Mammary microvascular endothelial cell (primary cell): ENCODE measurements around the gene PRR20C. TPM values are rescaled to one million over a fixed set of nuclear protein-coding genes. Genes with fewer than 3 reads are reported as not detected.

Experiments used
- total RNA-seq: library from RNA; depleted of rRNA; stranded (reverse); fragments of >200 nt; gene quantifications from 2 replicates; pipeline ENCODE4 v1.2.3, GENCODE V29; 2015

The PRR20C gene
- not detected in 2 replicates for total RNA-seq

DNA sequence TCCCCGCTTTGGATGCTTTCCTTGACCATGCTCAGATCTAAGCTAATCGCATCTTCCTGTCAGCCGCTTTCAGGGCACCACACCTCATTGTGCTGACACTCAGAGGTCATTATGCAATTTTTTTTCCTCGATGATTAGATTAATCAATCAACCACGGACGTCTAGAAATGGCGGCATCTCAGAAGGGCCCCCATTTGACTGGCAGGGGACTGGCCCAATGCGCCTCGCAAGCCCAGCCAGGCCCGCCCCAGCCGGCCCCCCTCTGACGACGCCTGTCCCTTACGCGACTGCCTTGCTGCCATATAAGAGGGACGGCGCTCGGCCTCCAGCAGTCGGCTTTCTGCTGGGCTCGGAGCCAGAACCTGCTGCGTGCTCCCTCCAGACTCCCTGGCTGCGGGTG, at the start of gene PRR20C:
TSS of gene PRR20C (plus strand) at position 301 of the 400 bp plus-strand sequence. CDS start 387 bp downstream, outside the sequence.

GRCh38 chr13:57140235-57140968, 13.5 kb upstream of the PRR20C start, which contains the start of gene PRR20A:
Gene PRR20A (plus strand): TSS chr13:57140918. CDS start chr13:57141305, 387 bp downstream.

GRCh38 chr13:57147188-57147587, 6.7 kb upstream of the PRR20C start, which contains the start of gene PRR20B:
Gene PRR20B (plus strand): TSS chr13:57147488. CDS start chr13:57147875, 387 bp downstream.

DNA sequence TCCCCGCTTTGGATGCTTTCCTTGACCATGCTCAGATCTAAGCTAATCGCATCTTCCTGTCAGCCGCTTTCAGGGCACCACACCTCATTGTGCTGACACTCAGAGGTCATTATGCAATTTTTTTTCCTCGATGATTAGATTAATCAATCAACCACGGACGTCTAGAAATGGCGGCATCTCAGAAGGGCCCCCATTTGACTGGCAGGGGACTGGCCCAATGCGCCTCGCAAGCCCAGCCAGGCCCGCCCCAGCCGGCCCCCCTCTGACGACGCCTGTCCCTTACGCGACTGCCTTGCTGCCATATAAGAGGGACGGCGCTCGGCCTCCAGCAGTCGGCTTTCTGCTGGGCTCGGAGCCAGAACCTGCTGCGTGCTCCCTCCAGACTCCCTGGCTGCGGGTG, 6.5 kb downstream of the PRR20C start, which contains the start of gene PRR20D:
TSS of gene PRR20D (plus strand) at position 301 of the 400 bp plus-strand sequence. CDS start 387 bp downstream, outside the sequence.

GRCh38 chr13:57166897-57167296, 13.0 kb downstream of the PRR20C start, which contains the start of gene PRR20E:
Gene PRR20E (plus strand): TSS chr13:57167197. CDS start chr13:57167584, 387 bp downstream.

Other genes with a start within 250 kb of the PRR20C start
- not detected in 2 replicates for gene PRR20A, start 13.1 kb upstream of the PRR20C start, total RNA-seq
- gene PRR20B, start 6.6 kb upstream of the PRR20C start, total RNA-seq: not detected in 2 replicates
- not detected in 2 replicates for gene PRR20D, start 6.6 kb downstream of the PRR20C start, total RNA-seq
- not detected in 2 replicates for gene PRR20E, start 13.1 kb downstream of the PRR20C start, total RNA-seq